SK-MEL-5 (cell line): Measurements from ENCODE around the gene HMX1. TPM values are rescaled to one million over a fixed set of nuclear protein-coding genes. Genes with fewer than 3 reads are reported as not detected.

Experiments
- DNase-seq: peaks from one replicate; pipeline ENCODE4 v3.0.0-alpha.2; 2016; ENCODE audit warnings: low read depth, low spot score
- in situ Hi-C: cut with HindIII; loops from 2 replicates; pipeline ENCODE4 v1.10.0; 2016; ENCODE audit warnings: low sequenced_read_pairs, high pct_unique_total_duplicates, low pct_unique_long_range_greater_than_20kb
- total RNA-seq: library from RNA; depleted of rRNA; stranded (reverse); fragments of >200 nt; shearing (Covaris generic); gene quantifications from 2 replicates; pipeline ENCODE4 v1.2.3, GENCODE V29; 2014

The HMX1 gene
- total RNA-seq, 1 experiment from 2014 or later: 1.3 TPM

DNA sequence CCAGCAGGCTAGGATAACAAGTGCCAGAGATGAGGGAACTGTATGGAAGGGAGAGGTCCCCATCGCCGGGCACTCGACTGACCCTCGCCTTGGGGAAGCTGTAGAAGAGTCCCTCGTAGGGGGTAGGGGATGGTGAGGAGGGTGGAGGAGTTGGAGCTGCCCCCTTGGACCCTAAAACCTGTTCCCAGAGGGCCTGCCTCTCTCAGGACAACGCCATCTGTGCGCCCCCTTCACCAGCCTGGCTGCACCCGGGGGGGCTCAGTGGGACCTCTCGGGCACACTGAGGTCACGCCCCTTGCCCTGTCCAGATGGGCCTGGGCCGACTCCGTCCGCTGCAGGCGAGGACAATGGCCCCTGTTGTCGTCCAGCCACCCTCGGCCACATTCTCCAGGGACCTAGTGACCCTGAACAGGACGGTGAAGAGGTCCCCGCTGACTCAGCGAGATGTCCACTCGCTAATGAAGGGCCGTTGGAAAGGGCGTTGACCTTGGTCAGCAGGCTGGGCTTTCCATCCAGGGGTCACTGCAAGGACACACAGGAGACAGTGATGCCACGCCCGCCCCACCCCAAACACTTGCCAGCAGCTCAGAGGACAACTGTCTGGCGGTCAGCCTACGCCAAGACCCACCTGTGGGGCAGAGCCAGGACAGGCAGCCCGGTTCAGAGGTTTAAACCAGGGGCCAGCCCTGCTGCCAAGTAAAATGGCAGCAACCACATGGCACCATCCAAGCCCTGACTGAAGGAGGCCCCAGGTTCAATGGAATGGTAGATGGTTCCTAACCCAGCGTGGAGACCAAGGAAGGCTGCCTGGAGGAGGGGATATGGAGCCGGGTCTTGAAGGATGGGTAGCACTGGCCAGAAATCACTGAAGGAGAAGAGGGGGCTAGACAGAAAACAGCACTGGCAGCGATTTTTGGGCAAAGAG, 51.2 kb downstream of the HMX1 start:
- no peak for DNase-seq
- in situ Hi-C loops: no loop called here

DNA sequence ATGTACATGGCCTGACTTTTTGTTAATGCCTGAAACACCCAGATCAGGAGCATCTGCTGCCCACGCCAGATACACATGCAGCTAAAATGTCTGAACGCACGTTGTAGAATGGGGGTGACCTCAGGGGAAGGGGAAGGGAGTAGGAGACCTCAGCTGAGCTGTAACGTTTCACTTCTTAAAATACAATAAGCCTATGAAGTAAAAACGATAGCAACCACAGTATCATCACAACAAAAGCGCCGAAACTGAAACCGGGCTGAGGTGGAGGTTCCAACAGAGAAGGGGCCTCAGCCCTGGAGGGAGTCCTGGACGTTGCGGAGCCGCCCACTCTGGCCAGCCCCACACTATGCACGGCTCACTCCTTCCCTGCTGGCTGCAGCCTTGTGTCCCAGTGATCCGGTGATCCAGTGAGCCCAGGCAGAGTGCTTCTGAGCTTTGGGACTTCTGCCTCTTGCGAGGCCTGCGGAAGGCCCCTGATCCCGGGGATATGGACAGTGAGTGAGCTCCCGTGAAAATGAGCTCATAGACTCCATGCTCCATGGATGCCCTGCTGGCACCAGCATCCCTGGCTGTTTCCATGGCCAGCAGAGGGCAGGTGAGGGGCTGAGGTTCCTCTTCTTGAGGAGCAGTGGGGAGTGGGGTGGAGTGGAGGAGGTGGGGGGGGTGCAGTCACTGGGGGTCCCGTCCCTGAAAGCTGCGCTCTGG, 52.0 kb downstream of the HMX1 start:
- no peak for DNase-seq
- in situ Hi-C loops: no loop called here

DNA sequence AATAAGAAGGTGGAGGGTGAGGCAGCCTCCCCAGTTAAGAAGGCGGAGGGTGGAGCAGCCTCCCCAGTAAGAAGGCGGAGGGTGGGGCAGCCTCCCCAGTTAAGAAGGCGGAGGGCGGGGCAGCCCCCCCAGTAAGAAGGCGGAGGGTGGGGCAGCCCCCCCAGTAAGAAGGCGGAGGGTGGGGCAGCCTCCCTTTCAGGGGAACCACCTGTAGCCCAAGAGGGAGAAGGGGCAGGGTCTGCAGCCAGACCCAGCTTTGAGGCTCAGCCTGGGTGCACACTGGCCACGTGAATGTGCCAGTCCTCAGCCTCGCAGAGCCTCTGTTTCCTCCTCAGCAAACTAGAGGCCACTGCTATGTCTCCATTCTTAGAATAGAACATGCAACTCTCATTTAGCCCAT, 52.6 kb downstream of the HMX1 start:
- in situ Hi-C loops: no loop called here
- no peak for DNase-seq

DNA sequence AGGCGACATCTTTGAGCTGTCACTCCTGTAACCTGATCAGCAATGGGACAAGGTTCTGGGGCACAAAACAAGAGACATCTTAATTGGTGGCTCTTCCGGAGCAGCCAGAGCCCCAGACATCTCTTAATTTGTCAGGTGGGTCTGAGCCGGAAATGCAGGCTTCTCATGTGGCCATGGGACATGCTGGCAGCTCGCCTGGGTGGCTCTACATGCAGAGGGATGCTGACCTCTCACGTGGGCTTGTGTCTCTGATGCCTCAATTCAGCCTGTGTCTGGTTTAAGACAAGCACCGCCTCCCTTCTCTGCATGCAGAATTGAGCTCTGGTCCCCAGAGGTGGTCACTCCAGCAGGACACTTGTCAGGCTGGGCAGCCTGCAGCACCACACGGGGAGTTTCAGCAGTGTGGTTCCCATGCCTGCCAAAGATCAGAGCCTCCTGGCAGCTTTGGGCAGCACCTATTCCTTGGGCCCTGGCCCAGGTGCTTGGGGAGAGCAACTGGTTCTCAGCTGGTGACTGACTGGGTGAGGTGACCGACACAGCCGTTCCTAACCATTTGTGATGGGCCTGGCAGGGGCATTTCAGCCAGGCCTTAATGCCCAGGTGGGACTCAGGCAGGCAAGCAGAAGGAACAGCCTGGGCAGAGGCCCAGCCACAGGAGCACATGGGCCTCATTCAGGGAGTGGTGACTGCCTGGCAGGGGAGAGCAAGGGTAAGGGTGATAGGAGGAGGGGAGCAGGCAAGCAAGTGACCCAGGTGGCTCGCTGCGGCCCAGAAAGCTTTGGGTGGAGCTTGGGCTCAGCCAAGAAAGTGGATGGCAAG, 53.4 kb downstream of the HMX1 start:
- DNase-seq: peak; percentile 12
- in situ Hi-C loops: no loop called here

DNA sequence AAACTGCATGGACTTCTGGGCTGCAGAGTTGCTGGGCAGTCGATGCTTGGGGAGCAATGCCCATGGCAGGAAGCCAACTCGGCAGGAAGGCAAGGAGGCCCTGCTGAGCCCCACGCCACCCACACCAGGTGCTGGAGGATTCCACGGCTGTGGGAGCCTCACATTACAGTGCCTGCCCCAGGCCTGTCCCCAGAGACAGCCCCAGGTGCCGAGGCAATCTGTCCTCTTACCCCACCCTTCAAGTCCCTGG, 53.9 kb downstream of the HMX1 start:
- DNase-seq: no peak
- in situ Hi-C loops: no loop called here

DNA sequence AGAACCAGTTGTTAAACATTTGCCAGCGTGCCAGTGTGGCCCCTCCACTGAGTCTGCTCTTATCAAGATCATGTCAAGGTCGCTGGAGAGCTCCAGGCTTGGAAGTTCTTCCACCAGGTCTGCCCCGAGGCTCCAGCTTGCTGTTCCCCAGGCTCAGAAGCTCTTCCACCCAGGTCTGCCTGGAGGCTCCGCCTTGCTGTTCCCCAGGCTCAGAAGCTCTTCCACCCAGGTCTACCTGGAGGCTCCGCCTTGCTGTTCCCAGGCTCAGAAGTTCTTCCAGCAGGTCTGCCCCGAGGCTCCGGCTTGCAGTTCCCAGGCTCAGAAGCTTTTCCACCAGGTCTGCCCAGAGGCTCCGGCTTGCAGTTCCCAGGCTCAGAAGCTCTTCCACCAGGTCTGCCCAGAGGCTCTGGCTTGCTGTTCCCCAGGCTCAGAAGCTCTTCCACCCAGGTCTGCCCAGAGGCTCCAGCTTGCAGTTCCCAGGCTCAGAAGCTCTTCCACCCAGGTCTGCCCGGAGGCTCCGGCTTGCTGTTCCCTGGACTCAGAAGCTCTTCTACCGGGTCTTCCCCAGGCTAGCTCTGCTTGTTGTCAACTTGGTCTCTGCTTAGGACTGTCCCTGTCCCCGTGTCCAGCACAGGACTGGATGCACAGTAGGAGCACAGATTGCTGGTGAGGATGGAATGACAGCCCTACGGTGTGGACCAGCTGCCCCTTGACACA, 54.4 kb downstream of the HMX1 start:
- DNase-seq: no peak
- in situ Hi-C loops: no loop called here
